Peyer's patch (tissue), 4 donors: ENCODE measurements around the gene TMEM106A.
"Not testable (repeated sequence)": the region's sequence is repeated elsewhere in the genome, so short reads cannot be mapped to it uniquely, and the experiment has no call there.

Source experiments
- CTCF ChIP-seq, 6 experiments: fragments of 450-650 bp in 4 of 6; fragments of 200-600 bp in 2 of 6; sonication (generic) in 1 of 6; IDR thresholded peaks; one replicate each; pipeline ENCODE4 v1.5.1; 2017 to 2019; ENCODE audit warnings: antibody characterized with exemption in 6 of 6, mild to moderate bottlenecking in 3 of 6, moderate library complexity in 1 of 6
- POLR2A ChIP-seq, 2 donors: fragments of 450-650 bp; IDR thresholded peaks; one replicate each; pipeline ENCODE4 v1.5.1; 2017; ENCODE audit warnings: antibody characterized with exemption in 2 of 2, mild to moderate bottlenecking in 2 of 2, moderate library complexity in 2 of 2

GRCh38 chr17:43233877-43234276 lies 22.2 kb downstream of the TMEM106A start, which contains the start of gene RNU2-1:
- TF ChIP-seq CTCF, POLR2A (IDR thresholded peaks at IDR 0.05): not testable (repeated sequence)
